Measurements from ENCODE around the gene TATDN2. TPM values are rescaled to one million over a fixed set of nuclear protein-coding genes. Genes with fewer than 3 reads are reported as not detected.

Gene TATDN2
- total RNA-seq, 1 donor from 2014 or later = 36.0 TPM

DNA sequence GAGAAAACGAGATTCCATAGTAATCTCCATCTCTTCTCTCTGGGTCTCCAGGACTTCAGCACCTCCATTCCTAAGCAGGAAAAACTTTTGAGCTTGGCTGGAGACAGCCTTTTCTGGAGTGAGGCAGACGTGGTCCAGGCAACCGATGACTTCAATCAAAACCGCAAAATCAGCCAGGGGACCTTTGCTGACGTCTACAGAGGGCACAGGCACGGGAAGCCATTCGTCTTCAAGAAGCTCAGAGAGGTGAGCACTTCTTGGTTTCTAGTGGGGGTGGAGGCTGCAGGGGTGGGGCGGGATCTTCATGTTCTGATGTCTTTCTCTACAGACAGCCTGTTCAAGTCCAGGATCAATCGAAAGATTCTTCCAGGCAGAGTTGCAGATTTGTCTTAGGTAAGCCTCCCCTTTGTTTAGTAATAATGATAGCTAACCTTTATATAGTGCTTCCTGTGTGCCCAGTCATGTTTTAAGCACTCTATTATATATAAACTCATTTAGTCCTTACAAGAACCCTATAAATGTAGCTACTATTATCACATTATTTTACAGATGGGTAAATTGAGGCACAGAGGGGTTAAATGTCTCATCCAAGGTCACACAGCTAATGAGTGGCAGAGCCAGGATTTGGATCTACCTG is 35.0 kb upstream of the TATDN2 start:
- Histone ChIP-seq H3K4me3 (no peak overlapping the region), H3K4me1 (no peaks in the 10 kb centered on the region), H3K27ac (no peak overlapping the region), H3K27me3 (ENCODE audit: low read depth) (no peaks in the 10 kb centered on the region), H3K36me3 (peaks cover 15% of the 10 kb centered on the region), H3K9me3 (no peaks in the 10 kb centered on the region)
- no peak for ATAC-seq
- intact Hi-C loops (cut with DNase I) = no loop called here
- no peak for DNase-seq
- TF ChIP-seq, protein P1, sequence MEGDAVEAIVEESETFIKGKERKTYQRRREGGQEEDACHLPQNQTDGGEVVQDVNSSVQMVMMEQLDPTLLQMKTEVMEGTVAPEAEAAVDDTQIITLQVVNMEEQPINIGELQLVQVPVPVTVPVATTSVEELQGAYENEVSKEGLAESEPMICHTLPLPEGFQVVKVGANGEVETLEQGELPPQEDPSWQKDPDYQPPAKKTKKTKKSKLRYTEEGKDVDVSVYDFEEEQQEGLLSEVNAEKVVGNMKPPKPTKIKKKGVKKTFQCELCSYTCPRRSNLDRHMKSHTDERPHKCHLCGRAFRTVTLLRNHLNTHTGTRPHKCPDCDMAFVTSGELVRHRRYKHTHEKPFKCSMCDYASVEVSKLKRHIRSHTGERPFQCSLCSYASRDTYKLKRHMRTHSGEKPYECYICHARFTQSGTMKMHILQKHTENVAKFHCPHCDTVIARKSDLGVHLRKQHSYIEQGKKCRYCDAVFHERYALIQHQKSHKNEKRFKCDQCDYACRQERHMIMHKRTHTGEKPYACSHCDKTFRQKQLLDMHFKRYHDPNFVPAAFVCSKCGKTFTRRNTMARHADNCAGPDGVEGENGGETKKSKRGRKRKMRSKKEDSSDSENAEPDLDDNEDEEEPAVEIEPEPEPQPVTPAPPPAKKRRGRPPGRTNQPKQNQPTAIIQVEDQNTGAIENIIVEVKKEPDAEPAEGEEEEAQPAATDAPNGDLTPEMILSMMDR (IDR thresholded peaks at IDR 0.05) = no peak

DNA sequence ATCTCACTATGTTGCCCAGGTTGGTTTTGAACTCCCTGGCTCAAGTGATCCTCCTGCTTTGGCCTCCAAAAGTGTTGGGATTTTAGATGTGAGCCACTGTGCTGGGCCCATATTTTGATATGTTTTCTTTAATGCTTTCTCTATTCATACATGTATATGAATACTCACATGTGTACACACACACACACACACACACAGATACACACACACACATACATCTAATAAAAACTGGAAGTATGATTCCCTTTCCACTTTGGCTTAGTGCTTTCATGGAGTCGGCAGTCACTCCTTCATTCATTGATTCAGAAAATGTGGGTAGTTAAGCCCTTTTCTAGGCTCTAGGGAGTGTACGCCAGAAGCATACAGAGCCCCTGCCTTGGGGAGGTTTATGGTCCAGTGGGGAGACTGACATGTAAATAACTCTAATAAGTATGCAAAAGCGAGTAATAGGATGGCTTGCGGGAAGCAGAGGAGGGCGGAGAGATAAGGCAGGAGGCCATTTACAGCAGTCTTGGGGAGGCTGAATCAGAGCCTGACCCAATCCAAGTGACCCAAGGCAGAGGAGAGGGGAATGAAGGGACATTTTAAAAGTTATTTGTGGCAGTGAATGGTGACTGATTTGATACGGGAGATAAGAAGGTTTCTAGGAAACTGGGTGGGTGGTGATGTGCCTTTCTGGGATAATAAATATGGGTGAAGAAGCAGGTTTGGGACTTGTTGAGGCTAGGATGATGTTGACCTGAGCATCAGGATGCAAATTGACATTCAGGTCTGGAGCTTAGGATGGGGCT is 32.5 kb upstream of the TATDN2 start:
- TF ChIP-seq, protein P1 (IDR thresholded peaks at IDR 0.05) = no peak
- no peak overlapping the region for H3K4me3 ChIP-seq
- intact Hi-C loops (cut with DNase I) = no loop called here
- DNase-seq (no peak), ATAC-seq (no peak)
- no peaks in the 10 kb centered on the region for H3K27me3 ChIP-seq (ENCODE audit: low read depth)
- no peaks in the 10 kb centered on the region for H3K9me3 ChIP-seq
- H3K27ac ChIP-seq = no peak overlapping the region
- H3K36me3 ChIP-seq = peaks cover 5% of the 10 kb centered on the region
- H3K4me1 ChIP-seq = peaks cover 7% of the 10 kb centered on the region

DNA sequence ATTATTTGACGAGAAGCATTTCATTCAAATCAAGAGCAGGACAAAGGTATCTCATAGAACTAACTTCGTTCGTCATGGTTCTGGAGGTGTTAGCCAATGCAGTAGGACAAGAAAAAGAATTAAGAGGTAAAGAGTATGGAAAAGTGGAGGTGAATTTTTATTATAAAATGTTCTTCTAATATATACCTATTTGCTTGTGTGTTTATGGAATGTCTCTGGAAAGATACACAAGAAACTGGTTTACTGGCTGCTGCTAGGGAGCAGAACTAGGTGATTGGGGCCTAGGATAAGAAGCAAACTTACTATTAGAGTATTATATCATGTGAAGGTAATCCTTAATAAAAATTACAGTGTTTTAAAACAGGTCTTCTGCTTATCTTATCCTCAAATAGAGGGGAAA is 30.9 kb upstream of the TATDN2 start:
- intact Hi-C loops (cut with DNase I) = no loop called here

DNA sequence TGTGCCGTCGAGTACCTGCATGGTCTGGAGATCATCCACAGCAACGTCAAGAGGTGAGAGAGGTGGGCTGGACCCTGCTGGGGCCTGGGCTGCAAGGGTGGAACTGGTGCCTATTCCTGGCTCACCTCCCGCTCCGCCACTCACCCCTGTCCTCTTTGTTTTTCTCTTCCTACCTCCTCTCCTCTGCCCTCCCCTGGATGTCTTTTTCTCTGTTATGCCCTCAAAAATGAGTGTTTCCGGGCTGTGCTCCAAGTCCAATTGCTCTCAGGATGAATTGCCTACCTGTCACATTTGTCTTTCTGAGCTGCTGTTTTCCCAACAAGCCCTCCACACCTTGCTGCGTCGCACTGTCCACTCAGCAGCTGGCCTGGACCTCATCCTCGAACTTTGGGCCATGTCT is 28.5 kb upstream of the TATDN2 start:
- ATAC-seq = no peak

More for the DNA sequence above, 30.9 kb upstream of the TATDN2 start:
- no peaks in the 10 kb centered on the region for H3K27me3 ChIP-seq (ENCODE audit: low read depth)
- H3K4me1 ChIP-seq = peaks cover 13% of the 10 kb centered on the region
- no peak for DNase-seq
- no peak overlapping the region for H3K27ac ChIP-seq
- no peaks in the 10 kb centered on the region for H3K9me3 ChIP-seq
- H3K36me3 ChIP-seq = peaks cover 5% of the 10 kb centered on the region
- TF ChIP-seq, protein P1 (IDR thresholded peaks at IDR 0.05) = no peak
- H3K4me3 ChIP-seq = no peak overlapping the region
- no peak for ATAC-seq

More for the DNA sequence above, 28.5 kb upstream of the TATDN2 start:
- H3K4me3 ChIP-seq = no peak overlapping the region
- no peak for DNase-seq
- H3K9me3 ChIP-seq = no peaks in the 10 kb centered on the region
- intact Hi-C loops (cut with DNase I) = no loop called here
- H3K4me1 ChIP-seq = peaks cover 28% of the 10 kb centered on the region
- TF ChIP-seq, protein P1 (IDR thresholded peaks at IDR 0.05) = no peak
- no peak overlapping the region for H3K27ac ChIP-seq
- H3K36me3 ChIP-seq = peaks cover 14% of the 10 kb centered on the region
- no peaks in the 10 kb centered on the region for H3K27me3 ChIP-seq (ENCODE audit: low read depth)

Data from lower lobe of right lung (tissue), 2 donors.